ENCODE data around the gene ARHGAP15.
"Not testable (repeated sequence)": the region's sequence is repeated elsewhere in the genome, so short reads cannot be mapped to it uniquely, and the experiment has no call there.

ARHGAP15 gene

GRCh38 chr2:143528021-143528420 is 398.8 kb downstream of the ARHGAP15 start:
- Histone ChIP-seq H3K36me3 (ENCODE audit: control insufficient read depth, insufficient read depth, low read length) (no peaks in the 10 kb centered on the region), H3K9me3 (ENCODE audit: control insufficient read depth, insufficient read depth, low read length) (no peaks in the 10 kb centered on the region), H3K27me3 (ENCODE audit: control insufficient read depth, insufficient read depth, low read length) (no peaks in the 10 kb centered on the region), H3K4me3 (ENCODE audit: low read depth, low read length) (no peak overlapping the region), H3K4me1 (ENCODE audit: control insufficient read depth, insufficient read depth, low read length) (peaks cover 16% of the 10 kb centered on the region), H3K9ac (ENCODE audit: low read depth, low read length) (no peak overlapping the region), H3K27ac (ENCODE audit: low read depth, low read length) (no peak overlapping the region)

- H3K9me3 ChIP-seq (ENCODE audit: control insufficient read depth, insufficient read depth, low read length): no peaks in the 10 kb centered on the region
- no peaks in the 10 kb centered on the region for H3K36me3 ChIP-seq (ENCODE audit: control insufficient read depth, insufficient read depth, low read length)
- H3K27ac ChIP-seq (ENCODE audit: low read depth, low read length): no peak overlapping the region
- no peak overlapping the region for H3K4me3 ChIP-seq (ENCODE audit: low read depth, low read length)
- H3K4me1 ChIP-seq (ENCODE audit: control insufficient read depth, insufficient read depth, low read length): peaks cover 16% of the 10 kb centered on the region
- H3K27me3 ChIP-seq (ENCODE audit: control insufficient read depth, insufficient read depth, low read length): no peaks in the 10 kb centered on the region
- H3K9ac ChIP-seq (ENCODE audit: low read depth, low read length): no peak overlapping the region
Measured at GRCh38 chr2:143529118-143529720, 400.0 kb downstream of the ARHGAP15 start.

- H3K9ac ChIP-seq (ENCODE audit: low read depth, low read length): no peak overlapping the region
- peaks cover 7% of the 10 kb centered on the region; the same call in 1 of the 2 replicates for H3K4me1 ChIP-seq (ENCODE audit: control insufficient read depth, insufficient read depth, low read length)
- H3K4me3 ChIP-seq (ENCODE audit: low read depth, low read length): no peak overlapping the region
- H3K27ac ChIP-seq (ENCODE audit: low read depth, low read length): no peak overlapping the region
- no peaks in the 10 kb centered on the region for H3K9me3 ChIP-seq (ENCODE audit: control insufficient read depth, insufficient read depth, low read length)
- no peaks in the 10 kb centered on the region for H3K27me3 ChIP-seq (ENCODE audit: control insufficient read depth, insufficient read depth, low read length)
- H3K36me3 ChIP-seq (ENCODE audit: control insufficient read depth, insufficient read depth, low read length): no peaks in the 10 kb centered on the region
Measured at GRCh38 chr2:143530758-143531157, 401.5 kb downstream of the ARHGAP15 start.

- Histone ChIP-seq H3K9ac (ENCODE audit: low read depth, low read length) (no peak overlapping the region), H3K4me3 (ENCODE audit: low read depth, low read length) (no peak overlapping the region), H3K4me1 (ENCODE audit: control insufficient read depth, insufficient read depth, low read length) (no peaks in the 10 kb centered on the region), H3K27me3 (ENCODE audit: control insufficient read depth, insufficient read depth, low read length) (no peaks in the 10 kb centered on the region), H3K36me3 (ENCODE audit: control insufficient read depth, insufficient read depth, low read length) (no peaks in the 10 kb centered on the region), H3K27ac (ENCODE audit: low read depth, low read length) (no peak overlapping the region), H3K9me3 (ENCODE audit: control insufficient read depth, insufficient read depth, low read length) (no peaks in the 10 kb centered on the region)
Measured at GRCh38 chr2:143532061-143532460, 402.8 kb downstream of the ARHGAP15 start.

DNA sequence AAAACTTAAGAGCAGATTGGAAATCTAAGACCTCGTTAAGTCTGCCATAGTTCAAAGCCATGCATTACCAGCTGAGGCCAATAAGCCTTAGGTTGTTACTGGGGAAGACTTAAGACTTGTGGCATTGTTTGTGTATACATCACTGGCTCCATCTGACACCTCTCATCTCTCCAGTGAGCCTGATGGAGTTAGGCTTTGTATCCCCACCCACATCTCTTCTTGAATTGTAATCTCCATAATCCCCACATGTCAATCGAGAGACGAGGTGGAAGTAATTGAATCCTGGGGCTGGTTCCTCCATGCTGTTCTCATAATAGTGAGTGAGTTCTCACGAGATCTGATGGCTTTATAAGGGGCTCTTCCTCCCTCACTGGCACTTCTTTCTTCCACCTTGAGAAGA is 404.6 kb downstream of the ARHGAP15 start:
- Histone ChIP-seq H3K9ac (ENCODE audit: low read depth, low read length) (no peak overlapping the region), H3K27me3 (ENCODE audit: control insufficient read depth, insufficient read depth, low read length) (no peaks in the 10 kb centered on the region), H3K27ac (ENCODE audit: low read depth, low read length) (no peak overlapping the region), H3K9me3 (ENCODE audit: control insufficient read depth, insufficient read depth, low read length) (no peaks in the 10 kb centered on the region), H3K4me1 (ENCODE audit: control insufficient read depth, insufficient read depth, low read length) (no peaks in the 10 kb centered on the region), H3K36me3 (ENCODE audit: control insufficient read depth, insufficient read depth, low read length) (no peaks in the 10 kb centered on the region), H3K4me3 (ENCODE audit: low read depth, low read length) (no peak overlapping the region)

- no peaks in the 10 kb centered on the region for H3K27me3 ChIP-seq (ENCODE audit: control insufficient read depth, insufficient read depth, low read length)
- H3K4me3 ChIP-seq (ENCODE audit: low read depth, low read length): no peak overlapping the region
- H3K9ac ChIP-seq (ENCODE audit: low read depth, low read length): no peak overlapping the region
- H3K9me3 ChIP-seq (ENCODE audit: control insufficient read depth, insufficient read depth, low read length): no peaks in the 10 kb centered on the region
- no peak overlapping the region for H3K27ac ChIP-seq (ENCODE audit: low read depth, low read length)
- H3K4me1 ChIP-seq (ENCODE audit: control insufficient read depth, insufficient read depth, low read length): no peaks in the 10 kb centered on the region
- no peaks in the 10 kb centered on the region for H3K36me3 ChIP-seq (ENCODE audit: control insufficient read depth, insufficient read depth, low read length)
Measured at GRCh38 chr2:143535802-143536201, 406.6 kb downstream of the ARHGAP15 start.

DNA sequence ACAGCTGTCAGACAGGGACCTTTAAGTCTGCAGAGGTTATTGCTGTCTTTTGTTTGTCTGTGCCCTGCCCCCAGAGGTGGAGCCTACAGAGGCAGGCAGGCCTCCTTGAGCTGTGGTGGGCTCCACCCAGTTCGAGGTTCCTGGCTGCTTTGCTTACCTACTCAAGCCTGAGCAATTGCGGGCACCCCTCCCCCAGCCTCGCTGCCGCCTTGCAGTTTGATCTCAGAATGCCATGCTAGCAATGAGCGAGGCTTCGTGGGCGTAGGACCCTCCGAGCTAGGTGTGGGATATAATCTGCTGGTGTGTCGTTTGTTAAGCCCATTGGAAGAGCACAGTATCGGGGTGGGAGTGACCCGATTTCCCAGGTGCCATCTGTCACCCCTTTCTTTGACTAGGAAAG is 412.7 kb downstream of the ARHGAP15 start:
- peaks cover 17% of the 10 kb centered on the region for H3K4me1 ChIP-seq (ENCODE audit: control insufficient read depth, insufficient read depth, low read length)
- H3K9ac ChIP-seq (ENCODE audit: low read depth, low read length); H3K9me3 ChIP-seq (ENCODE audit: control insufficient read depth, insufficient read depth, low read length); H3K27ac ChIP-seq (ENCODE audit: low read depth, low read length); H3K27me3 ChIP-seq (ENCODE audit: control insufficient read depth, insufficient read depth, low read length); H3K4me3 ChIP-seq (ENCODE audit: low read depth, low read length); H3K36me3 ChIP-seq (ENCODE audit: control insufficient read depth, insufficient read depth, low read length): not testable (repeated sequence)

DNA sequence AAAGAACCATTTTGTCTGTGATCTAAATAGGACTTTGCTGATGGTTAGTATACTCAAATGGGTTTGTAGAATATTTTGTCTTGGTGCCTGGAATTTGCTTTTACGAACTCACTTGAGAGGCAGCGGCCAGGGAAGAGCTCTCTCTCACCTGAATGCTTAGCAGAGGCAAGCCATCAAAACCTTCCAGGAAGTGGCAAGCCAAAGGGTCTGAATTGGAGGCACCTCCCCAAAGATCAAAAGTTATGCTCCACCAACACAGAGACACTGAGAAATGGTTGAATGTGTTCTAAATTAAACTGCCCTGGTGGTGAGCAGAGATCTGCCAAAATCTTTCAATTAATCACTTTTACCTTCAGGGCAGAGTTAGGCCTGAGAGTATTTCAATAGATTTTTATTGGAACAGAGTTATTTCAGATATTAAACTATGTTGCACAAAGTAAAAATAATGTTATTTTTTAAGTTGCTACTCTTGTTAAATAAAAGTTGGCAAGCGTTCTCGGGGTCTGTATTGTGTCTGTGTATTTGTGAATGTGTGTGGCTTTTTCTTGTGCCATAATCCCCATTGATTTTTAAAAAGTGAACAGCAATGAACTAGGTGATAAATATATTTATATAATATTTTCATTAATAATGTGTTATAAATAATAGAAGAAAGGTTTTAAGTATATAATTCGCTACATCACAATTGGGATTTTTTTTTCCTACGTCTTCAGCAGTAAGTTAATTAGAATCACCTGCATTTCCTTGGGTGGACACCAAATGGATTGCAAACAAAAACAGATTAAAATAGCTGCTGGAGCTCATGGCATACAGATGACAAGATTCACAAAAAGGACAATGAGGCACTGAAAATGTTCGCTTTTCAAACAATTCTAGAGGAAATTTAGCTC is 416.1 kb downstream of the ARHGAP15 start:
- no peak overlapping the region for H3K27ac ChIP-seq (ENCODE audit: low read depth, low read length)
- no peak overlapping the region for H3K9ac ChIP-seq (ENCODE audit: low read depth, low read length)
- H3K27me3 ChIP-seq (ENCODE audit: control insufficient read depth, insufficient read depth, low read length): no peaks in the 10 kb centered on the region

GRCh38 chr2:143545949-143546255 is 416.7 kb downstream of the ARHGAP15 start:
- Histone ChIP-seq H3K27ac (ENCODE audit: low read depth, low read length) (no peak overlapping the region), H3K36me3 (ENCODE audit: control insufficient read depth, insufficient read depth, low read length) (no peaks in the 10 kb centered on the region), H3K9ac (ENCODE audit: low read depth, low read length) (no peak overlapping the region), H3K4me1 (ENCODE audit: control insufficient read depth, insufficient read depth, low read length) (peaks cover 22% of the 10 kb centered on the region), H3K9me3 (ENCODE audit: control insufficient read depth, insufficient read depth, low read length) (peaks cover 8% of the 10 kb centered on the region; the same call in 1 of the 2 replicates), H3K4me3 (ENCODE audit: low read depth, low read length) (no peak overlapping the region), H3K27me3 (ENCODE audit: control insufficient read depth, insufficient read depth, low read length) (no peaks in the 10 kb centered on the region)

More for the DNA sequence above, 416.1 kb downstream of the ARHGAP15 start:
- no peak overlapping the region for H3K4me3 ChIP-seq (ENCODE audit: low read depth, low read length)
- H3K9me3 ChIP-seq (ENCODE audit: control insufficient read depth, insufficient read depth, low read length): peaks cover 8% of the 10 kb centered on the region; the same call in 1 of the 2 replicates
- H3K36me3 ChIP-seq (ENCODE audit: control insufficient read depth, insufficient read depth, low read length): no peaks in the 10 kb centered on the region
- peaks cover 22% of the 10 kb centered on the region for H3K4me1 ChIP-seq (ENCODE audit: control insufficient read depth, insufficient read depth, low read length)

- no peaks in the 10 kb centered on the region for H3K9me3 ChIP-seq (ENCODE audit: control insufficient read depth, insufficient read depth, low read length)
- no peak overlapping the region for H3K27ac ChIP-seq (ENCODE audit: low read depth, low read length)
- H3K9ac ChIP-seq (ENCODE audit: low read depth, low read length): no peak overlapping the region
- H3K4me1 ChIP-seq (ENCODE audit: control insufficient read depth, insufficient read depth, low read length): peaks cover 22% of the 10 kb centered on the region
- no peak overlapping the region for H3K4me3 ChIP-seq (ENCODE audit: low read depth, low read length)
- H3K36me3 ChIP-seq (ENCODE audit: control insufficient read depth, insufficient read depth, low read length): no peaks in the 10 kb centered on the region
- no peaks in the 10 kb centered on the region for H3K27me3 ChIP-seq (ENCODE audit: control insufficient read depth, insufficient read depth, low read length)
Measured at GRCh38 chr2:143548032-143548431, 418.8 kb downstream of the ARHGAP15 start.

DNA sequence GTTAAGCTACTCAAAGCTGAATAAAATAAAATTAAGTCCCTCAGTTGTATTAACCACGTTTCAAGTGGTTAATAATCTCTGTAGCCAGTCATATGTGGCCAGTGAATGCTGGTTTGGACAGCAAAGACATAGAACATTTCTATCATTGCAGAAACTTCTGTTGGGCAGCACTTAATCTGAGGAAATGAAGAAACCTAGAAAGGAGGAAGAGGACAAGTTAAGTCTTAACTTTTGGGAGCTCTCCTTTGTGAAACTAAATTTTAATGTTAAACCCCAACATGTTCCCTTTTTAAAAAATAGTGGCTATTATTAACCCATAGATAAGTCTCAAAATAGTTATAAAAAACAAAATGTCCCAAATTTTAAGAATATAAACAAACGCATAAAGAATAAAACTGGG is 421.3 kb downstream of the ARHGAP15 start:
- H3K27me3 ChIP-seq (ENCODE audit: control insufficient read depth, insufficient read depth, low read length): no peaks in the 10 kb centered on the region
- no peak overlapping the region for H3K4me3 ChIP-seq (ENCODE audit: low read depth, low read length)
- H3K9ac ChIP-seq (ENCODE audit: low read depth, low read length): no peak overlapping the region
- H3K9me3 ChIP-seq (ENCODE audit: control insufficient read depth, insufficient read depth, low read length): no peaks in the 10 kb centered on the region
- H3K36me3 ChIP-seq (ENCODE audit: control insufficient read depth, insufficient read depth, low read length): no peaks in the 10 kb centered on the region
- peaks cover 19% of the 10 kb centered on the region for H3K4me1 ChIP-seq (ENCODE audit: control insufficient read depth, insufficient read depth, low read length)
- H3K27ac ChIP-seq (ENCODE audit: low read depth, low read length): no peak overlapping the region
